Endothelial cell of umbilical vein (primary cell): ENCODE data around the gene SNX10. TPM values are rescaled to one million over a fixed set of nuclear protein-coding genes. Genes with fewer than 3 reads are reported as not detected.

Experiments used
- BruUV-seq: library from RNA; stranded (reverse); fragments of 400-500 nt; replicated peaks from 2 replicates; lab custom pipeline; 2021; lab: Mats Ljungman, UMichigan
- CTCF ChIA-PET: fragments of 300-600, 350-600 bp; sonication (Branson Sonifier 250); formaldehyde crosslinking; loops from one replicate; lab custom pipeline; 2021; ENCODE audit warnings: antibody characterized with exemption, inconsistent platforms; lab: Charles Lee
- POLR2A ChIA-PET: fragments of 300-600, 350-600 bp; sonication (Branson Sonifier 250); formaldehyde crosslinking; loops from one replicate; lab custom pipeline; 2021; ENCODE audit warnings: antibody characterized with exemption, inconsistent platforms; lab: Charles Lee
- DNase-seq: peaks from one replicate; pipeline ENCODE4 v3.0.0-alpha.2; 2011; ENCODE audit warnings: low read depth, low spot score
- FAIRE-seq: peaks from 2 replicates; lab custom pipeline; 2011; peaks lifted over from hg19 to GRCh38; lab: Jason Lieb, UNC
- H2AFZ ChIP-seq: 2 replicates; pipeline ENCODE4 v1.6.0; 2012; ENCODE audit warnings: low read depth, low read length, control low read depth, inconsistent platforms
- H3K27ac ChIP-seq: 2 replicates; pipeline ENCODE4 v1.5.1; 2011; ENCODE audit warnings: low read depth, mild to moderate bottlenecking, control low read depth, low read length, moderate library complexity; ENCODE audit not compliant: insufficient read depth
- H3K27me3 ChIP-seq, 2 experiments: 2 replicates each; pipeline versions ENCODE4 v1.6.0 to v1.6.1; 2011; ENCODE audit warnings: low read length in 2 of 2, mixed read lengths in 1 of 2; ENCODE audit not compliant: control insufficient read depth in 2 of 2, insufficient read depth in 2 of 2
- H3K36me3 ChIP-seq, 2 experiments: 2 replicates in 1 of 2; 3 replicates in 1 of 2; pipeline ENCODE4 v1.5.1; 2011; ENCODE audit warnings: low read length in 2 of 2, mild to moderate bottlenecking in 1 of 2, moderate library complexity in 1 of 2; ENCODE audit not compliant: control insufficient read depth in 2 of 2, insufficient read depth in 2 of 2; ENCODE audit errors: extremely low read depth in 1 of 2
- H3K4me1 ChIP-seq: 3 replicates; pipeline ENCODE4 v1.5.1; 2011; ENCODE audit warnings: mild to moderate bottlenecking, low read length; ENCODE audit not compliant: control insufficient read depth, insufficient read depth; ENCODE audit errors: extremely low read depth
- H3K4me2 ChIP-seq: 2 replicates; pipeline ENCODE4 v1.6.1; 2011; ENCODE audit warnings: low read length, control low read depth, mixed read lengths; ENCODE audit not compliant: insufficient read depth
- H3K4me3 ChIP-seq, 3 experiments: fragments of 200-600 bp in 1 of 3; sonication (generic), shearing (Covaris generic) in 1 of 3; replicated peaks in 1 of 3; 2 replicates each; pipeline ENCODE4 v1.5.1; 2011 to 2016; ENCODE audit warnings: control low read depth in 3 of 3, low read length in 3 of 3, mild to moderate bottlenecking in 2 of 3, inconsistent platforms in 1 of 3, low read depth in 1 of 3, moderate library complexity in 1 of 3; ENCODE audit not compliant: insufficient read depth in 1 of 3
- H3K79me2 ChIP-seq: 2 replicates; pipeline ENCODE4 v1.6.0; 2012; ENCODE audit warnings: low read length, inconsistent platforms; ENCODE audit not compliant: control insufficient read depth, insufficient read depth
- H3K9ac ChIP-seq: replicated peaks from 2 replicates; pipeline ENCODE3; 2011; ENCODE audit warnings: low read length, control low read depth; ENCODE audit not compliant: insufficient read depth; ENCODE audit errors: extremely low read depth
- H3K9me1 ChIP-seq: replicated peaks from 3 replicates; pipeline ENCODE4 v1.6.0; 2011; ENCODE audit warnings: mild to moderate bottlenecking, low read length; ENCODE audit not compliant: control insufficient read depth, insufficient read depth; ENCODE audit errors: extremely low read depth
- H3K9me3 ChIP-seq: replicated peaks from 2 replicates; pipeline ENCODE4 v1.5.1; 2012; ENCODE audit warnings: low read length, inconsistent platforms; ENCODE audit not compliant: control insufficient read depth, insufficient read depth
- H4K20me1 ChIP-seq: replicated peaks from 2 replicates; pipeline ENCODE3; 2011; ENCODE audit warnings: mild to moderate bottlenecking, low read length; ENCODE audit not compliant: control insufficient read depth, insufficient read depth; ENCODE audit errors: extremely low read depth
- JUN ChIP-seq: IDR thresholded peaks from 2 replicates; pipeline ENCODE4 v1.6.1; 2011; ENCODE audit warnings: borderline replicate concordance, low read depth; ENCODE audit not compliant: insufficient read length, insufficient read depth
- MYC ChIP-seq: IDR thresholded peaks from one replicate; pipeline ENCODE4 v1.6.1; 2011; ENCODE audit warnings: mild to moderate bottlenecking, low read depth, low read length
- POLR2A ChIP-seq: IDR thresholded peaks from 2 replicates; pipeline ENCODE4 v1.6.1; 2012; ENCODE audit warnings: low read depth, mild to moderate bottlenecking, control low read depth, low read length
- dilution Hi-C: fragments of 300-500 bp; cut with MboI; formaldehyde crosslinking; loops from one replicate; pipeline ENCODE4 v1.15.0; 2019; ENCODE audit warnings: low sequenced_read_pairs; ENCODE audit not compliant: extremely low pct_ligation_motif_present
- intact Hi-C: fragments of 100-400 bp; cut with micrococcal nuclease; formaldehyde crosslinking; loops from one replicate; pipeline ENCODE4 v1.10.0; 2022
- polyA plus RNA-seq, 4 experiments: library from polyadenylated mRNA; depleted of rRNA in 3 of 4; stranded (reverse) in 3 of 4; unstranded in 1 of 4; fragments of >200 nt; gene quantifications; 2 replicates each; pipeline versions ENCODE4 v1.2.1 to v1.2.3, GENCODE V29; 2011 to 2012; ENCODE audit warnings: missing spikeins in 1 of 4
- total RNA-seq: library from RNA; stranded (reverse); gene quantifications from 2 replicates; pipeline ENCODE4 v1.2.3, GENCODE V29; 2021
- TF ChIP-seq, protein P1 (sequence below), 2 donors: IDR thresholded peaks; 1 replicate in 1 of 2; 2 replicates in 1 of 2; pipeline ENCODE4 v1.5.1; 2011; ENCODE audit warnings: low read length in 2 of 2, mild to moderate bottlenecking in 2 of 2, moderate library complexity in 2 of 2, control low read depth in 1 of 2, inconsistent platforms in 1 of 2, low read depth in 1 of 2; ENCODE audit not compliant: insufficient read depth in 1 of 2; ENCODE audit errors: extremely low read depth in 1 of 2

Gene SNX10
- total and polyA plus RNA-seq, 2 donors (not counting 3 experiments of a cell fraction or from before 2014, with no cell fraction given): 0.25 to 0.80 TPM

- no TSS peak for BruUV-seq
- H3K27me3 ChIP-seq: no peaks in the 10 kb centered on the region
- no peaks in the 10 kb centered on the region for H3K9me3 ChIP-seq
- ChIA-PET POLR2A (interaction anchor here (0.5 to 1.9 kb wide), 4 partner anchors 170 to 791 kb away, joined by 3 to 13 read pairs (median 3); no protein-coding TSS in a partner anchor), CTCF (interaction anchor here (0.7 to 2.9 kb wide), 84 partner anchors 9 to 1550 kb away, joined by 3 to 345 read pairs (median 4); partner anchors contain the start of genes HNRNPA2B1, HOXA11, HOXA3 and HOXA5)
- no peaks in the 10 kb centered on the region for H3K9me1 ChIP-seq
- peak overlapping the region; percentile 61 for H3K27ac ChIP-seq
- H3K4me3 ChIP-seq: peak overlapping the region in 1 of 3 experiments; percentile 38
- H3K4me1 ChIP-seq: peaks cover 42% of the 10 kb centered on the region
- TF ChIP-seq, protein P1, sequence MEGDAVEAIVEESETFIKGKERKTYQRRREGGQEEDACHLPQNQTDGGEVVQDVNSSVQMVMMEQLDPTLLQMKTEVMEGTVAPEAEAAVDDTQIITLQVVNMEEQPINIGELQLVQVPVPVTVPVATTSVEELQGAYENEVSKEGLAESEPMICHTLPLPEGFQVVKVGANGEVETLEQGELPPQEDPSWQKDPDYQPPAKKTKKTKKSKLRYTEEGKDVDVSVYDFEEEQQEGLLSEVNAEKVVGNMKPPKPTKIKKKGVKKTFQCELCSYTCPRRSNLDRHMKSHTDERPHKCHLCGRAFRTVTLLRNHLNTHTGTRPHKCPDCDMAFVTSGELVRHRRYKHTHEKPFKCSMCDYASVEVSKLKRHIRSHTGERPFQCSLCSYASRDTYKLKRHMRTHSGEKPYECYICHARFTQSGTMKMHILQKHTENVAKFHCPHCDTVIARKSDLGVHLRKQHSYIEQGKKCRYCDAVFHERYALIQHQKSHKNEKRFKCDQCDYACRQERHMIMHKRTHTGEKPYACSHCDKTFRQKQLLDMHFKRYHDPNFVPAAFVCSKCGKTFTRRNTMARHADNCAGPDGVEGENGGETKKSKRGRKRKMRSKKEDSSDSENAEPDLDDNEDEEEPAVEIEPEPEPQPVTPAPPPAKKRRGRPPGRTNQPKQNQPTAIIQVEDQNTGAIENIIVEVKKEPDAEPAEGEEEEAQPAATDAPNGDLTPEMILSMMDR (IDR thresholded peaks at IDR 0.05; ENCODE audit: extremely low read depth in 1 of 2, insufficient read depth in 1 of 2, low read depth in 1 of 2, low read length in 2 of 2): peak; percentile 53 to 70
- TF ChIP-seq JUN: no peak
- intact Hi-C loops (loop anchor here (1.0 to 5.0 kb wide), 5 partner anchors 92 to 792 kb away; partner anchors contain the start of gene NFE2L3), dilution Hi-C loops (no loop called here)
- H4K20me1 ChIP-seq: no peaks in the 10 kb centered on the region
- no peaks in the 10 kb centered on the region for H3K36me3 ChIP-seq
- no peak for FAIRE-seq
- peak overlapping the region; percentile 69 for H3K4me2 ChIP-seq
- peak overlapping the region; percentile 6 for H2AFZ ChIP-seq
- H3K79me2 ChIP-seq: no peaks in the 10 kb centered on the region
- peak overlapping the region; percentile 35 for H3K9ac ChIP-seq
- peak; percentile 80 for DNase-seq
Measured at GRCh38 chr7:26369593-26369992, 77.9 kb downstream of the SNX10 start.

DNA sequence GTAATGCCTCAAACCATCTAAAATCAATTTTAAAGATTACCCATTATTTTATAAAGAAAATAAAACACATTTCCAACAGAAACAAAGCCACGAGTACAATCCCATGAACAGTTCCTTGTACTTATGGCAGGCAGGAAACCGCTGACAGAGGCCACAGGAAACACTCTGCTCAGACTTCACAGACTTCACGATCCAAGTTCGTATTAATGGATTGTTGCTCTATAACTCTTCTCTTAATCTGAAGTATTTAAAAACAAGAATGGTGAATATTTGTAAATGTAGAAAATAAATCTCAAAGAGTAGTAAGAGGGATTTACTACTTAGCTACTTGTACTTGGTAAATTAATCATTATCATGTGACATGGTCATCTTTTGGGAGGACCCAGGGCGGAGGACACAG lies 78.3 kb downstream of the SNX10 start:
- peak overlapping the region in 1 of 3 experiments; percentile 38 for H3K4me3 ChIP-seq
- no peaks in the 10 kb centered on the region for H3K9me3 ChIP-seq
- no peaks in the 10 kb centered on the region for H4K20me1 ChIP-seq
- peak overlapping the region; percentile 62 for H2AFZ ChIP-seq
- H3K79me2 ChIP-seq: no peaks in the 10 kb centered on the region
- no TSS peak for BruUV-seq
- DNase-seq: peak; percentile 84
- ChIA-PET POLR2A (interaction anchor here (0.5 to 1.9 kb wide), 4 partner anchors 170 to 791 kb away, joined by 3 to 13 read pairs (median 3); no protein-coding TSS in a partner anchor), CTCF (interaction anchor here (0.7 to 2.9 kb wide), 81 partner anchors 9 to 1550 kb away, joined by 3 to 345 read pairs (median 5); partner anchors contain the start of genes HNRNPA2B1, HOXA11, HOXA3 and HOXA5)
- intact Hi-C loops: loop anchor here (5.0 kb wide), 1 partner anchor 732 kb away; the partner anchor contains the start of gene HOXA2
- peak overlapping the region; percentile 69 for H3K4me2 ChIP-seq
- H3K27ac ChIP-seq: peak overlapping the region; percentile 61
- H3K36me3 ChIP-seq: no peaks in the 10 kb centered on the region
- dilution Hi-C loops: loop anchor here (10.0 kb wide), 2 partner anchors 485 to 795 kb away; partner anchors contain the start of gene HOXA9
- no peaks in the 10 kb centered on the region for H3K27me3 ChIP-seq
- no peaks in the 10 kb centered on the region for H3K9me1 ChIP-seq
- peak overlapping the region; percentile 35 for H3K9ac ChIP-seq
- TF ChIP-seq MYC: no peak
- peak; percentile 41 for TF ChIP-seq POLR2A
- H3K4me1 ChIP-seq: peaks cover 45% of the 10 kb centered on the region
- FAIRE-seq: peak; percentile 76
